Testis (tissue), 3 donors: ENCODE results near the gene CTIF. TPM values are rescaled to one million over a fixed set of nuclear protein-coding genes. Genes with fewer than 3 reads are reported as not detected.

Experiments
- DNase-seq: peaks from one replicate; pipeline ENCODE4 v3.0.0-alpha.2; 2019
- H3K27ac ChIP-seq, 2 donors: fragments of 200-600 bp; sonication (generic); one replicate each; pipeline ENCODE4 v1.5.1; 2019
- H3K27me3 ChIP-seq: fragments of 200-600 bp; sonication (generic); one replicate; pipeline ENCODE4 v1.5.1; 2019
- H3K36me3 ChIP-seq: fragments of 200-600 bp; sonication (generic); one replicate; pipeline ENCODE4 v1.5.1; 2017; ENCODE audit warnings: low read depth; ENCODE audit errors: missing control alignments
- H3K4me1 ChIP-seq: fragments of 200-600 bp; sonication (generic); one replicate; pipeline ENCODE4 v1.5.1; 2019
- H3K4me3 ChIP-seq, 2 donors: fragments of 200-600 bp; sonication (generic); one replicate each; pipeline ENCODE4 v1.5.1; 2017 to 2019
- H3K9me3 ChIP-seq: fragments of 200-600 bp; sonication (generic); one replicate; pipeline ENCODE4 v1.5.1; 2017
- CTCF ChIP-seq, 3 experiments: fragments of 450-650 bp in 2 of 3; fragments of 200-600 bp in 1 of 3; sonication (generic) in 1 of 3; IDR thresholded peaks; one replicate each; pipeline ENCODE4 v1.5.1; 2016 to 2019; ENCODE audit warnings: antibody characterized with exemption in 3 of 3, mild to moderate bottlenecking in 2 of 3, moderate library complexity in 1 of 3
- POLR2A ChIP-seq: fragments of 450-650 bp; IDR thresholded peaks from one replicate; pipeline ENCODE4 v1.6.1; 2017; ENCODE audit warnings: antibody characterized with exemption, mild to moderate bottlenecking, moderate library complexity
- WGBS, 2 donors: methylation state at CpG; one replicate each; pipeline ENCODE4 v1.1.5; 2018; 5-methylcytosine and 5-hydroxymethylcytosine counted together
- intact Hi-C: fragments of 100-400 bp; cut with DNase I; formaldehyde crosslinking; loops from one replicate; pipeline ENCODE4 v1.15.1; 2023; ENCODE audit warnings: low total_unique reads
- polyA plus RNA-seq: library from polyadenylated mRNA; stranded (reverse); fragments of 350-450 nt; fragmentation: Illumina TruSeq; extraction: RNeasy Lipid Tissue Mini Kit (QIAGEN cat#74804); gene quantifications from one replicate; pipeline ENCODE4 v1.2.3, GENCODE V29; 2014; ENCODE audit warnings: low read depth, low replicate concordance; ENCODE audit not compliant: insufficient read depth
- total RNA-seq, 2 donors: library from RNA; depleted of rRNA; stranded (reverse); fragments of >200 nt; gene quantifications; one replicate each; pipeline ENCODE4 v1.2.3, GENCODE V29; 2016

The CTIF gene
- total and polyA plus RNA-seq, 3 donors from 2014 or later = 33.8 to 41.5 (median 35.6) TPM

GRCh38 chr18:48544661-48545415 lies 6.0 kb downstream of the CTIF start:
- no peak overlapping the region for H3K27ac ChIP-seq
- H3K4me1 ChIP-seq = peaks cover 29% of the 10 kb centered on the region
- no peaks in the 10 kb centered on the region for H3K9me3 ChIP-seq
- H3K4me3 ChIP-seq = no peak overlapping the region
- H3K36me3 ChIP-seq = no peaks in the 10 kb centered on the region
- no peaks in the 10 kb centered on the region for H3K27me3 ChIP-seq
- DNase-seq = no peak
- WGBS, 2 donors = 89 to 95% methylated on average over 16 of the region's 16 CpGs
- intact Hi-C loops = no loop called here
- TF ChIP-seq POLR2A (no peak), CTCF (IDR thresholded peaks at IDR 0.05) (no peak)

- intact Hi-C loops = no loop called here
- Histone ChIP-seq H3K4me1 (peaks cover 29% of the 10 kb centered on the region), H3K27me3 (no peaks in the 10 kb centered on the region), H3K36me3 (no peaks in the 10 kb centered on the region), H3K27ac (no peak overlapping the region), H3K4me3 (no peak overlapping the region), H3K9me3 (no peaks in the 10 kb centered on the region)
- WGBS, 2 donors = 50 to 66% methylated on average over 7 to 12 of the region's 12 CpGs
- DNase-seq = peak; percentile 56
- no peak for TF ChIP-seq POLR2A
- no peak for TF ChIP-seq CTCF (IDR thresholded peaks at IDR 0.05)
Observed at GRCh38 chr18:48545757-48546321, 7.0 kb downstream of the CTIF start.

- TF ChIP-seq POLR2A = no peak
- no peak for TF ChIP-seq CTCF (IDR thresholded peaks at IDR 0.05)
- Histone ChIP-seq H3K27ac (no peak overlapping the region), H3K4me3 (no peak overlapping the region), H3K4me1 (peaks cover 27% of the 10 kb centered on the region), H3K27me3 (no peaks in the 10 kb centered on the region), H3K9me3 (no peaks in the 10 kb centered on the region), H3K36me3 (no peaks in the 10 kb centered on the region)
- intact Hi-C loops = no loop called here
- no peak for DNase-seq
- WGBS, 2 donors = 57 to 64% methylated on average over 6 of the region's 6 CpGs
Observed at GRCh38 chr18:48546396-48546795, 7.6 kb downstream of the CTIF start.

- Histone ChIP-seq H3K36me3 (no peaks in the 10 kb centered on the region), H3K27ac (no peak overlapping the region), H3K27me3 (no peaks in the 10 kb centered on the region), H3K4me1 (peaks cover 24% of the 10 kb centered on the region), H3K9me3 (no peaks in the 10 kb centered on the region), H3K4me3 (no peak overlapping the region)
- no peak for DNase-seq
- TF ChIP-seq CTCF (IDR thresholded peaks at IDR 0.05) = no peak
- no peak for TF ChIP-seq POLR2A
- intact Hi-C loops = no loop called here
- 55 to 69% methylated on average over 7 to 9 of the region's 9 CpGs for WGBS, 2 donors
Observed at GRCh38 chr18:48547531-48547981, 8.7 kb downstream of the CTIF start.
